Measurements from ENCODE around the gene CDH26. TPM values are rescaled to one million over a fixed set of nuclear protein-coding genes. Genes with fewer than 3 reads are reported as not detected.

The CDH26 gene
- polyA plus RNA-seq, 1 donor (not counting 4 experiments of a cell fraction or from before 2014, with no cell fraction given): 1.1 TPM

GRCh38 chr20:60060593-60060992, 102.4 kb downstream of the CDH26 start:
- H3K4me1 ChIP-seq (ENCODE audit: control insufficient read depth, extremely low read depth, insufficient read depth, low read length): peaks cover 38% of the 10 kb centered on the region

GRCh38 chr20:60062431-60063047, 104.3 kb downstream of the CDH26 start:
- FAIRE-seq: no peak
- H4K20me1 ChIP-seq (ENCODE audit: control insufficient read depth, extremely low read depth, insufficient read depth, low read length): peaks cover 3% of the 10 kb centered on the region
- dilution Hi-C loops (cut with MboI; ENCODE audit: extremely low pct_ligation_motif_present, low sequenced_read_pairs): no loop called here
- H3K36me3 ChIP-seq (ENCODE audit: control insufficient read depth in 2 of 2, extremely low read depth in 1 of 2, insufficient read depth in 2 of 2, low read length in 2 of 2): no peaks in the 10 kb centered on the region
- no peak overlapping the region for H3K4me3 ChIP-seq (ENCODE audit: control insufficient read depth in 2 of 3, extremely low read depth in 1 of 3, insufficient read depth in 2 of 3, low read depth in 1 of 3, low read length in 3 of 3)
- H3K4me2 ChIP-seq (ENCODE audit: control insufficient read depth, extremely low read depth, insufficient read depth, low read depth, low read length): no peak overlapping the region
- H3K9me3 ChIP-seq (ENCODE audit: control insufficient read depth, low read depth, low read length): no peaks in the 10 kb centered on the region
- H3K27me3 ChIP-seq (ENCODE audit: control insufficient read depth, extremely low read depth, insufficient read depth, low read length): peaks cover 7% of the 10 kb centered on the region
- DNase-seq (ENCODE audit: low read depth, low spot score): no peak
- no peak overlapping the region for H2AFZ ChIP-seq (ENCODE audit: control insufficient read depth, low read length)
- H3K4me1 ChIP-seq (ENCODE audit: control insufficient read depth, extremely low read depth, insufficient read depth, low read length): peaks cover 22% of the 10 kb centered on the region
- TF ChIP-seq CTCF (optimal IDR thresholded peaks at IDR 0.05 in 1 of 3, IDR thresholded peaks at IDR 0.05 in 1 of 3, conservative IDR thresholded peaks at IDR 0.05 in 1 of 3; ENCODE audit: extremely low read depth in 1 of 3, insufficient read depth in 2 of 3, low read length in 3 of 3) (no peak), EZH2 (IDR thresholded peaks at IDR 0.05; ENCODE audit: low read length) (no peak)
- no peak overlapping the region for H3K27ac ChIP-seq (ENCODE audit: control insufficient read depth, insufficient read depth, low read length)
- no peaks in the 10 kb centered on the region for H3K9me1 ChIP-seq (ENCODE audit: control insufficient read depth, extremely low read depth, insufficient read depth, low read length)
- peaks cover 51% of the 10 kb centered on the region for H3K79me2 ChIP-seq (ENCODE audit: control insufficient read depth, insufficient read depth, low read length)
- no peak overlapping the region for H3K9ac ChIP-seq (ENCODE audit: control insufficient read depth, extremely low read depth, insufficient read depth, low read length)

More at GRCh38 chr20:60060593-60060992, 102.4 kb downstream of the CDH26 start:
- TF ChIP-seq EZH2 (IDR thresholded peaks at IDR 0.05; ENCODE audit: low read length): no peak
- TF ChIP-seq CTCF (optimal IDR thresholded peaks at IDR 0.05 in 1 of 3, IDR thresholded peaks at IDR 0.05 in 1 of 3, conservative IDR thresholded peaks at IDR 0.05 in 1 of 3; ENCODE audit: extremely low read depth in 1 of 3, insufficient read depth in 2 of 3, low read length in 3 of 3): no peak
- Histone ChIP-seq H3K79me2 (ENCODE audit: control insufficient read depth, insufficient read depth, low read length) (peaks cover 55% of the 10 kb centered on the region), H3K27me3 (ENCODE audit: control insufficient read depth, extremely low read depth, insufficient read depth, low read length) (peaks cover 2% of the 10 kb centered on the region), H3K4me3 (ENCODE audit: control insufficient read depth in 2 of 3, extremely low read depth in 1 of 3, insufficient read depth in 2 of 3, low read depth in 1 of 3, low read length in 3 of 3) (no peak overlapping the region), H3K9ac (ENCODE audit: control insufficient read depth, extremely low read depth, insufficient read depth, low read length) (no peak overlapping the region), H3K36me3 (ENCODE audit: control insufficient read depth in 2 of 2, extremely low read depth in 1 of 2, insufficient read depth in 2 of 2, low read length in 2 of 2) (no peaks in the 10 kb centered on the region), H4K20me1 (ENCODE audit: control insufficient read depth, extremely low read depth, insufficient read depth, low read length) (peaks cover 3% of the 10 kb centered on the region), H3K4me2 (ENCODE audit: control insufficient read depth, extremely low read depth, insufficient read depth, low read depth, low read length) (no peak overlapping the region), H3K27ac (ENCODE audit: control insufficient read depth, insufficient read depth, low read length) (no peak overlapping the region), H3K9me3 (ENCODE audit: control insufficient read depth, low read depth, low read length) (no peaks in the 10 kb centered on the region), H2AFZ (ENCODE audit: control insufficient read depth, low read length) (no peak overlapping the region), H3K9me1 (ENCODE audit: control insufficient read depth, extremely low read depth, insufficient read depth, low read length) (no peaks in the 10 kb centered on the region)
- dilution Hi-C loops (cut with MboI; ENCODE audit: extremely low pct_ligation_motif_present, low sequenced_read_pairs): no loop called here
- DNase-seq (ENCODE audit: low read depth, low spot score) (no peak), FAIRE-seq (no peak)

All from keratinocyte (primary cell).